Astrocyte (in vitro differentiated cells and primary cell): Measurements from ENCODE around the gene ARHGEF40. TPM values are rescaled to one million over a fixed set of nuclear protein-coding genes. Genes with fewer than 3 reads are reported as not detected.

Experiments used
- DNase-seq: peaks from one replicate; pipeline ENCODE4 v3.0.0-alpha.2; 2010; ENCODE audit warnings: low read depth
- FAIRE-seq: peaks from 2 replicates; lab custom pipeline; 2011; peaks lifted over from hg19 to GRCh38; lab: Jason Lieb, UNC
- H2AFZ ChIP-seq: 2 replicates; pipeline ENCODE4 v1.6.0; 2012; ENCODE audit warnings: low read depth, low read length, inconsistent platforms
- H3K27ac ChIP-seq: 2 replicates; pipeline ENCODE4 v1.5.1; 2011; ENCODE audit warnings: low read depth, low read length, inconsistent platforms
- H3K27me3 ChIP-seq: 2 replicates; pipeline ENCODE4 v1.6.0; 2011; ENCODE audit warnings: low read length, inconsistent platforms; ENCODE audit not compliant: insufficient read depth
- H3K36me3 ChIP-seq: 2 replicates; pipeline ENCODE4 v1.5.1; 2011; ENCODE audit warnings: low read length, inconsistent platforms; ENCODE audit not compliant: insufficient read depth
- H3K4me1 ChIP-seq: 2 replicates; pipeline ENCODE4 v1.5.1; 2011; ENCODE audit warnings: low read length, inconsistent platforms; ENCODE audit not compliant: insufficient read depth
- H3K4me2 ChIP-seq: 2 replicates; pipeline ENCODE4 v1.6.0; 2012; ENCODE audit warnings: low read length, inconsistent platforms
- H3K4me3 ChIP-seq: 2 replicates; pipeline ENCODE4 v1.5.1; 2011; ENCODE audit warnings: low read depth, mild to moderate bottlenecking, low read length, inconsistent platforms; ENCODE audit not compliant: insufficient read depth
- H3K79me2 ChIP-seq: 2 replicates; pipeline ENCODE4 v1.6.0; 2012; ENCODE audit warnings: mild to moderate bottlenecking, low read length, inconsistent platforms; ENCODE audit not compliant: insufficient read depth
- H3K9ac ChIP-seq: 2 replicates; pipeline ENCODE4 v1.6.0; 2012; ENCODE audit warnings: mild to moderate bottlenecking, low read length, inconsistent platforms
- H3K9me3 ChIP-seq: 2 replicates; pipeline ENCODE4 v1.5.1; 2012; ENCODE audit warnings: low read depth, mild to moderate bottlenecking, low read length, inconsistent platforms; ENCODE audit not compliant: insufficient read depth
- H4K20me1 ChIP-seq: 2 replicates; pipeline ENCODE4 v1.6.0; 2012; ENCODE audit warnings: low read length, inconsistent platforms; ENCODE audit not compliant: insufficient read depth
- H3K27ac Mint-ChIP-seq: one replicate; pipeline ENCODE4 v1.8.0; 2021; ENCODE audit warnings: mild to moderate bottlenecking, mixed read lengths; ENCODE audit not compliant: unreplicated experiment
- H3K27me3 Mint-ChIP-seq: one replicate; pipeline ENCODE4 v1.8.0; 2021; ENCODE audit warnings: low read depth, mixed read lengths; ENCODE audit not compliant: unreplicated experiment
- H3K36me3 Mint-ChIP-seq: one replicate; pipeline ENCODE4 v1.8.0; 2021; ENCODE audit warnings: low read depth, mixed read lengths; ENCODE audit not compliant: unreplicated experiment
- H3K4me1 Mint-ChIP-seq: one replicate; pipeline ENCODE4 v1.8.0; 2021; ENCODE audit warnings: low read depth, mixed read lengths; ENCODE audit not compliant: unreplicated experiment
- H3K4me3 Mint-ChIP-seq: one replicate; pipeline ENCODE4 v1.8.0; 2021; ENCODE audit warnings: mild to moderate bottlenecking, moderate library complexity, mixed read lengths; ENCODE audit not compliant: unreplicated experiment
- H3K9me3 Mint-ChIP-seq: one replicate; pipeline ENCODE4 v1.8.0; 2021; ENCODE audit warnings: mild to moderate bottlenecking, mixed read lengths; ENCODE audit not compliant: unreplicated experiment
- EZH2 ChIP-seq: IDR thresholded peaks from 2 replicates; pipeline ENCODE4 v1.6.1; 2012; ENCODE audit warnings: mild to moderate bottlenecking, low read length, inconsistent platforms; ENCODE audit not compliant: insufficient read depth
- total RNA-seq: library from RNA; stranded (reverse); gene quantifications from 2 replicates; pipeline ENCODE4 v1.2.1, GENCODE V29; 2021
- TF ChIP-seq, protein P1 (sequence below): IDR thresholded peaks from 2 replicates; pipeline ENCODE4 v1.5.1; 2011; ENCODE audit warnings: low read depth, mild to moderate bottlenecking, inconsistent platforms, low read length, moderate library complexity; ENCODE audit not compliant: insufficient read depth

The ARHGEF40 gene
- total RNA-seq, 1 donor from 2014 or later = 99.9 TPM

- H3K27me3 ChIP-seq = no peaks in the 10 kb centered on the region
- DNase-seq (no peak), FAIRE-seq (no peak)
- Mint-ChIP-seq H3K27ac (no peak overlapping the region), H3K4me1 (peaks cover 7% of the 10 kb centered on the region), H3K27me3 (no peaks in the 10 kb centered on the region), H3K9me3 (no peaks in the 10 kb centered on the region), H3K4me3 (no peak overlapping the region), H3K36me3 (no peaks in the 10 kb centered on the region)
- peaks cover 3% of the 10 kb centered on the region for H3K4me1 ChIP-seq
- H4K20me1 ChIP-seq = no peaks in the 10 kb centered on the region
- no peak overlapping the region for H2AFZ ChIP-seq
- no peaks in the 10 kb centered on the region for H3K36me3 ChIP-seq
- H3K9ac ChIP-seq = no peak overlapping the region
- no peaks in the 10 kb centered on the region for H3K9me3 ChIP-seq
- TF ChIP-seq, protein P1, sequence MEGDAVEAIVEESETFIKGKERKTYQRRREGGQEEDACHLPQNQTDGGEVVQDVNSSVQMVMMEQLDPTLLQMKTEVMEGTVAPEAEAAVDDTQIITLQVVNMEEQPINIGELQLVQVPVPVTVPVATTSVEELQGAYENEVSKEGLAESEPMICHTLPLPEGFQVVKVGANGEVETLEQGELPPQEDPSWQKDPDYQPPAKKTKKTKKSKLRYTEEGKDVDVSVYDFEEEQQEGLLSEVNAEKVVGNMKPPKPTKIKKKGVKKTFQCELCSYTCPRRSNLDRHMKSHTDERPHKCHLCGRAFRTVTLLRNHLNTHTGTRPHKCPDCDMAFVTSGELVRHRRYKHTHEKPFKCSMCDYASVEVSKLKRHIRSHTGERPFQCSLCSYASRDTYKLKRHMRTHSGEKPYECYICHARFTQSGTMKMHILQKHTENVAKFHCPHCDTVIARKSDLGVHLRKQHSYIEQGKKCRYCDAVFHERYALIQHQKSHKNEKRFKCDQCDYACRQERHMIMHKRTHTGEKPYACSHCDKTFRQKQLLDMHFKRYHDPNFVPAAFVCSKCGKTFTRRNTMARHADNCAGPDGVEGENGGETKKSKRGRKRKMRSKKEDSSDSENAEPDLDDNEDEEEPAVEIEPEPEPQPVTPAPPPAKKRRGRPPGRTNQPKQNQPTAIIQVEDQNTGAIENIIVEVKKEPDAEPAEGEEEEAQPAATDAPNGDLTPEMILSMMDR = no peak
- no peak for TF ChIP-seq EZH2
- no peak overlapping the region for H3K27ac ChIP-seq
- no peaks in the 10 kb centered on the region for H3K79me2 ChIP-seq
- H3K4me2 ChIP-seq = no peak overlapping the region
- H3K4me3 ChIP-seq = no peak overlapping the region
Observed at GRCh38 chr14:21112255-21112654, 42.2 kb downstream of the ARHGEF40 start.

DNA sequence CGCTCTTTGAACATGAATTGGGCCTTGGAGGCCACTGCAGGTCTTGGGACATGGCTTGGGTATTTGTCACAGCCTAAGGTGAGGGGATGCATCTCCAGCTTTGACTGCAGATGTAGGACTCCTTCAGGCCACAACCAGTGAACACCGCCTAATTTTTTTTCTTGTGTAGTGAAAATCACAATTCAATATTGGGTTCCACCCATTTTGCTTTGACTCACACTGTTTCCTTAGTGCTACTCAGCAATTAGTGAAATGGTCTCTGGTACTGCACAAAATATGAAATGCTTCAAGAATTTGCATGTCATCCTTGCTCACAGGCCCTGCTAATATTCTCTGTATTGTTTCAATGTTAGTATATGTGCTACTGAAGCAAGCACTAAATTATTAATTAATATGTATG, 43.3 kb downstream of the ARHGEF40 start:
- Mint-ChIP-seq H3K4me1 (no peaks in the 10 kb centered on the region), H3K9me3 (no peaks in the 10 kb centered on the region), H3K27me3 (no peaks in the 10 kb centered on the region), H3K27ac (no peak overlapping the region), H3K36me3 (no peaks in the 10 kb centered on the region), H3K4me3 (no peak overlapping the region)
- Histone ChIP-seq H3K27me3 (no peaks in the 10 kb centered on the region), H3K4me2 (no peak overlapping the region), H3K9ac (no peak overlapping the region), H3K4me3 (no peak overlapping the region), H2AFZ (no peak overlapping the region), H3K27ac (no peak overlapping the region), H3K9me3 (no peaks in the 10 kb centered on the region), H3K4me1 (no peaks in the 10 kb centered on the region), H3K79me2 (no peaks in the 10 kb centered on the region), H4K20me1 (no peaks in the 10 kb centered on the region), H3K36me3 (no peaks in the 10 kb centered on the region)
- TF ChIP-seq, protein P1 = no peak
- no peak for TF ChIP-seq EZH2
- FAIRE-seq (no peak), DNase-seq (no peak)

DNA sequence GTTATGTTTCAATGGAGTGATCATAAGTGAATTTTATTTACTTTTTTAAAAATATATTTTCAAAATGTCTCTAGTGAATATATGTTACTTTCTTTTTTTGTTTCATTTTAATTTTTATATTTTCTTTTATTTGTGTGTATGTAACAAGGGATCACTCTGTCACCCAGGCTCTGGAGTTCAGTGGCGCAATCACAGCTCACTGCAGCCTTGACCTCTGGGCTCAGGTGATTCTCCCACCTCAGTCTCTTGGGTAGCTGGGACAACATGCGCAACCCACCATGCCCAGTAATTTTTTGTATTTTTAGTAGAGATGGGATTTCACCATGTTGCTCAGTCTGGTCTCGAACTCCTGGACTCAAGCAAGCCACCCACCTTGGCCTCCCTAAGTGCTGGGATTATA, 48.8 kb downstream of the ARHGEF40 start:
- Histone ChIP-seq H2AFZ (no peak overlapping the region), H4K20me1 (no peaks in the 10 kb centered on the region), H3K36me3 (no peaks in the 10 kb centered on the region), H3K27ac (no peak overlapping the region), H3K79me2 (no peaks in the 10 kb centered on the region), H3K9me3 (no peaks in the 10 kb centered on the region), H3K27me3 (no peaks in the 10 kb centered on the region), H3K4me2 (no peak overlapping the region), H3K9ac (no peak overlapping the region), H3K4me1 (no peaks in the 10 kb centered on the region), H3K4me3 (no peak overlapping the region)
- Mint-ChIP-seq H3K9me3 (no peaks in the 10 kb centered on the region), H3K27ac (no peak overlapping the region), H3K36me3 (no peaks in the 10 kb centered on the region), H3K4me3 (no peak overlapping the region), H3K4me1 (peaks cover 5% of the 10 kb centered on the region), H3K27me3 (no peaks in the 10 kb centered on the region)
- TF ChIP-seq, protein P1 = no peak
- no peak for TF ChIP-seq EZH2
- FAIRE-seq (no peak), DNase-seq (no peak)
